Measurements from ENCODE around the gene ERLIN1. TPM values are rescaled to one million over a fixed set of nuclear protein-coding genes. Genes with fewer than 3 reads are reported as not detected.

ERLIN1 gene
- total and polyA plus RNA-seq, 8 donors, result 23.8 to 56.3 (median 47.0) TPM

DNA sequence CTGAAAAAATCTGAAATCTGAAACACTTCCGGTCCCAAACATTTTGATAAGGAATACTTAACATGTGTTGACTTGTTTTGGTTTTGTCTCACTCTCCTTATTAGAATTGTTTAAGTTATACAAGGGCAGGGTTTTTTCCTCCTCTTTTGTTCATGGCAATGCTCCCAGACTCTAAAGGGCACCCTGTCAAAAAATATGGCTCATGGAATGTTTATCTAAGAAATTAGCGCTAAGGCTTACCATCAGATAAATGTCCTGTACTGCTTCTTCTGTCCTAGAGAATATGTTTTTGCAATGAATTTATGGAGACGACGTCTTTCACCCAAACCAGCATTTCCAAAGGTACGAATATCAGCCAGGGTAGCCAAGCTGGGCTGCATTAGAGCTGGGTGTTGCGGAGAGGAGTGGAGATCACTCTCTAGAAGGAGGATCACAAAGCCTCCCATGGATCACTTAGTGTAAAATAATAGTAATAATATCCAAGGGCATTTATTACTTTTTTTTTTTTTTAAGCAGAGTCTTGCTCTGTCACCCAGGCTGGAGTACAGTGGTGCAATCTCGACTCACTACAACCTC lies 46.8 kb downstream of the ERLIN1 start:
- Histone ChIP-seq H3K27ac (no peak overlapping the region), H3K27me3 (peaks cover 0 to 13% of the 10 kb centered on the region in 2 donors), H3K36me3 (no peaks in the 10 kb centered on the region), H3K4me1 (no peaks in the 10 kb centered on the region), H3K4me3 (no peak overlapping the region), H3K9me3 (peaks cover 0 to 8% of the 10 kb centered on the region in 2 donors)
- no peak for DNase-seq
- intact Hi-C loops (cut with DNase I), result no loop called here
- ATAC-seq, result no peak
- TF ChIP-seq CTCF (IDR thresholded peaks at IDR 0.05), result no peak

DNA sequence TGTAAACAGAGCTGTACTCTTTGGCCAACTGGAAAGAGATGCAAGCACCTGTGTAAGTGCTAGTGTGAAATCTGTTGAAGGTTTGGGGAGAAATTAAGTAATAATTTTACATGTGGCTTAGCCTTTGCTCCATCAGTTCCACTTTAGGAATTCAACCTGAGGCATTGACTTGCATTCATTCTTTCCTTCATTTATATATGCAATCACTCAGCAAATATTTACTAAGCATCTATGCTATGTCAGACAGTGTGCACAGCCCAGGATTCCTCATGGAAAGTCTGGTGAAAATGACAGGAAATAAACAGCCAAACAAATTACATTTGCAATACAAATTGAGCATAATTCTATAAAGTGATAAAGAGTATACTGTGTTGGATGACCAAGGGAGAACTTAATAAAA lies 50.3 kb downstream of the ERLIN1 start:
- H3K4me1 ChIP-seq, result no peaks in the 10 kb centered on the region
- peaks cover 0 to 13% of the 10 kb centered on the region in 2 donors for H3K27me3 ChIP-seq
- H3K36me3 ChIP-seq, result no peaks in the 10 kb centered on the region
- peaks cover 0 to 8% of the 10 kb centered on the region in 2 donors for H3K9me3 ChIP-seq
- DNase-seq (no peak), ATAC-seq (no peak)
- H3K27ac ChIP-seq, result no peak overlapping the region
- no peak for TF ChIP-seq CTCF (IDR thresholded peaks at IDR 0.05)
- H3K4me3 ChIP-seq, result no peak overlapping the region
- intact Hi-C loops (cut with DNase I), result no loop called here

DNA sequence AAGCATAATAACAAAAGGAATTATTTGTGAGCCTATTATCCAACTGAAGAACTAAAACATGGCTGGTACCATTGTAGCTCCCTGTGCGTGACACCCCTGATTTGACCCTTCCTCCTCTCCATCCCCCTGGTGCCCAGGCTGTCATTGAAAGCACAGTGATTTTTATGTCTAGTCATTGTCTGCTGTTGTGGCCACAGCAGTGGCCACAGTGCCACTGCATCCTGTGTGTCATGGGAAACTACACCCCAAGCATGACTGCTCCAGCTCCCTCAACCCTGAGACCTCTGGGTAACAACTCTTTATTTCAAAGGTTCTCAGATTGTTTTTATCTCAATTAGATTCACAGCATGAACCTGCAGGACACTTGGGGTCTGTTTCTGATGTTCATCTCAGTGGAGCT lies 52.0 kb downstream of the ERLIN1 start:
- H3K27me3 ChIP-seq, result peaks cover 0 to 3% of the 10 kb centered on the region in 2 donors
- H3K9me3 ChIP-seq, result peaks cover 0 to 8% of the 10 kb centered on the region in 2 donors
- TF ChIP-seq CTCF (IDR thresholded peaks at IDR 0.05), result no peak
- no peak overlapping the region for H3K27ac ChIP-seq
- no peaks in the 10 kb centered on the region for H3K4me1 ChIP-seq
- H3K4me3 ChIP-seq, result no peak overlapping the region
- intact Hi-C loops (cut with DNase I), result no loop called here
- ATAC-seq (no peak), DNase-seq (no peak)
- no peaks in the 10 kb centered on the region for H3K36me3 ChIP-seq

GRCh38 chr10:100132427-100132826 lies 53.4 kb downstream of the ERLIN1 start:
- intact Hi-C loops (cut with DNase I), result no loop called here
- Histone ChIP-seq H3K27me3 (peaks cover 0 to 3% of the 10 kb centered on the region in 2 donors), H3K36me3 (no peaks in the 10 kb centered on the region)

DNA sequence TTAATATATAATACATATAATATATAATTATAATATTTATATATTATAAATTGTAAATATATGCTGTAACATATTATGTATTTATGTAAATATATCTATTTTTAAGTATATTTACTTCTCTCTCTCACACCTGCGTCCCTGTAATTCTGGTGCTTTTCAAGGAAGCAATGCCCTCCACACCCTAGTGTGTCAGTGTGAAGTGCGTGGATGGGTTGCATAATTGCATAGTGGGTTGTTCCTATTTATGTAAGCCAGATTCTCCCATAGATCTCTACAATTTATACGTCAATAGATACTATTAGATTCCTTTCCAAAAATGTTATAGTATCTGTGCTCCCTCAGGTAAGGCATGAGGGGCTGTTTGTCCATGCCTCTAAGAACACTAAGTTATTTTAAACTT lies 54.3 kb downstream of the ERLIN1 start:
- Histone ChIP-seq H3K36me3 (no peaks in the 10 kb centered on the region), H3K27me3 (peaks cover 0 to 3% of the 10 kb centered on the region in 2 donors), H3K9me3 (peaks cover 0 to 8% of the 10 kb centered on the region in 2 donors), H3K4me3 (no peak overlapping the region), H3K4me1 (no peaks in the 10 kb centered on the region), H3K27ac (no peak overlapping the region)
- no peak for DNase-seq
- intact Hi-C loops (cut with DNase I), result no loop called here
- no peak for TF ChIP-seq CTCF (IDR thresholded peaks at IDR 0.05)
- ATAC-seq, result no peak

More at GRCh38 chr10:100132427-100132826, 53.4 kb downstream of the ERLIN1 start:
- peaks cover 0 to 8% of the 10 kb centered on the region in 2 donors for H3K9me3 ChIP-seq
- no peaks in the 10 kb centered on the region for H3K4me1 ChIP-seq
- no peak overlapping the region for H3K27ac ChIP-seq
- no peak overlapping the region for H3K4me3 ChIP-seq
- no peak for DNase-seq
- no peak for ATAC-seq
- TF ChIP-seq CTCF (IDR thresholded peaks at IDR 0.05), result no peak

All from left lung (tissue), 10 donors.